Liver (tissue), 9 donors: Measurements from ENCODE around the gene BFSP1. TPM values are rescaled to one million over a fixed set of nuclear protein-coding genes. Genes with fewer than 3 reads are reported as not detected.

Experiments used
- DNase-seq: peaks from one replicate; pipeline ENCODE4 v3.0.0-alpha.2; 2017; ENCODE audit warnings: low spot score
- H3K27ac ChIP-seq, 2 donors: one replicate each; pipeline ENCODE4 v1.7.0; 2013; ENCODE audit warnings: inconsistent platforms in 2 of 2, low read length in 2 of 2, control low read depth in 1 of 2, low read depth in 1 of 2, mild to moderate bottlenecking in 1 of 2
- H3K27me3 ChIP-seq, 4 donors: one replicate each; pipeline versions ENCODE4 v1.6.1 to v1.7.0; 2013; ENCODE audit warnings: low read length in 3 of 4, inconsistent platforms in 1 of 4, mild to moderate bottlenecking in 1 of 4, moderate library complexity in 1 of 4; ENCODE audit not compliant: control insufficient read depth in 4 of 4, insufficient read depth in 4 of 4
- H3K36me3 ChIP-seq, 4 donors: one replicate each; pipeline versions ENCODE4 v1.6.1 to v1.7.0; 2013; ENCODE audit warnings: low read length in 3 of 4, mild to moderate bottlenecking in 3 of 4, low read depth in 1 of 4, moderate library complexity in 1 of 4; ENCODE audit not compliant: control insufficient read depth in 4 of 4, insufficient read depth in 3 of 4
- H3K4me1 ChIP-seq, 4 donors: one replicate each; pipeline versions ENCODE4 v1.6.1 to v1.7.0; 2013; ENCODE audit warnings: low read length in 3 of 4, mild to moderate bottlenecking in 3 of 4, moderate library complexity in 1 of 4; ENCODE audit not compliant: control insufficient read depth in 4 of 4, insufficient read depth in 4 of 4
- H3K4me3 ChIP-seq, 3 donors: one replicate each; pipeline versions ENCODE4 v1.6.1 to v1.7.0; 2013; ENCODE audit warnings: low read length in 3 of 3, control low read depth in 1 of 3, low read depth in 1 of 3, mild to moderate bottlenecking in 1 of 3
- H3K9ac ChIP-seq, 2 donors: one replicate each; pipeline ENCODE4 v1.7.0; 2013; ENCODE audit warnings: low read length in 2 of 2, mild to moderate bottlenecking in 2 of 2, moderate library complexity in 2 of 2, control low read depth in 1 of 2, low read depth in 1 of 2
- H3K9me3 ChIP-seq, 4 donors: one replicate each; pipeline versions ENCODE4 v1.6.1 to v1.7.0; 2013; ENCODE audit warnings: low read length in 3 of 4; ENCODE audit not compliant: control insufficient read depth in 4 of 4
- ATF3 ChIP-seq: IDR thresholded peaks from 2 replicates; pipeline ENCODE4 v1.6.1; 2016; ENCODE audit warnings: antibody characterized with exemption
- EGR1 ChIP-seq, 2 donors: IDR thresholded peaks; 2 replicates each; pipeline ENCODE4 v1.6.1; 2016 to 2018; ENCODE audit warnings: antibody characterized with exemption in 2 of 2, low read depth in 2 of 2
- FOXA1 ChIP-seq: IDR thresholded peaks from 2 replicates; pipeline ENCODE4 v1.6.1; 2016; ENCODE audit warnings: antibody characterized with exemption
- FOXA2 ChIP-seq: IDR thresholded peaks from 2 replicates; pipeline ENCODE4 v1.6.1; 2016; ENCODE audit warnings: antibody characterized with exemption
- GABPA ChIP-seq, 2 donors: IDR thresholded peaks in 1 of 2; conservative IDR thresholded peaks in 1 of 2; 2 replicates each; pipeline ENCODE4 v1.6.1; 2016; ENCODE audit warnings: antibody characterized with exemption in 2 of 2, mild to moderate bottlenecking in 1 of 2, moderate library complexity in 1 of 2
- HNF4G ChIP-seq: IDR thresholded peaks from 2 replicates; pipeline ENCODE4 v1.6.1; 2016; ENCODE audit warnings: antibody characterized with exemption
- JUND ChIP-seq, 2 donors: IDR thresholded peaks; 2 replicates each; pipeline ENCODE4 v1.6.1; 2016; ENCODE audit warnings: antibody characterized with exemption in 2 of 2
- RAD21 ChIP-seq, 2 donors: IDR thresholded peaks; 2 replicates each; pipeline ENCODE4 v1.6.1; 2016; ENCODE audit warnings: antibody characterized with exemption in 2 of 2, mild to moderate bottlenecking in 2 of 2
- TAF1 ChIP-seq: conservative IDR thresholded peaks from 2 replicates; pipeline ENCODE4 v1.6.1; 2016; ENCODE audit warnings: antibody characterized with exemption, mild to moderate bottlenecking
- WGBS: extraction: QIAGEN DNeasy Blood & Tissue Kit; methylation state at CpG from one replicate; pipeline ENCODE4 v1.1.7; 2013; 5-methylcytosine and 5-hydroxymethylcytosine counted together
- polyA plus RNA-seq, 2 donors: library from polyadenylated mRNA; stranded (reverse) in 1 of 2; unstranded in 1 of 2; fragments of 200-250 nt in 1 of 2; fragments of >200 nt in 1 of 2; fragmentation: Nextera tagmentation in 1 of 2; extraction: Ambion mirVana in 1 of 2; gene quantifications; one replicate each; pipeline versions ENCODE4 v1.2.1 to v1.2.3, GENCODE V29; 2013 to 2015
- total RNA-seq, 2 donors: library from RNA; depleted of rRNA; stranded (reverse); fragments of >200 nt; gene quantifications; one replicate each; pipeline ENCODE4 v1.2.3, GENCODE V29; 2014
- donor health status: healthy.
- donor health status: healthy.
- donor health status: healthy.
- donor health status: healthy.
- donor health status: healthy.

The BFSP1 gene
- total and polyA plus RNA-seq, 4 donors: 0.14 to 0.28 (median 0.21) TPM

GRCh38 chr20:17444091-17444490 lies 87.1 kb downstream of the BFSP1 start:
- no peak overlapping the region for H3K27ac ChIP-seq
- H3K36me3 ChIP-seq: no peaks in the 10 kb centered on the region
- DNase-seq: no peak
- H3K9ac ChIP-seq: no peak overlapping the region
- H3K4me1 ChIP-seq: no peaks in the 10 kb centered on the region
- TF ChIP-seq EGR1 (IDR thresholded peaks at IDR 0.05; ENCODE audit: low read depth in 2 of 2) (no peak), RAD21 (IDR thresholded peaks at IDR 0.05) (no peak), FOXA2 (no peak), ATF3 (no peak), HNF4G (no peak), GABPA (IDR thresholded peaks at IDR 0.05 in 1 of 2, conservative IDR thresholded peaks at IDR 0.05 in 1 of 2) (no peak), FOXA1 (no peak), JUND (IDR thresholded peaks at IDR 0.05) (no peak), TAF1 (no peak)
- no peak overlapping the region for H3K4me3 ChIP-seq
- peaks cover 0 to 2% (median 0%) of the 10 kb centered on the region in 4 donors for H3K9me3 ChIP-seq
- 16% methylated on average over 2 of the region's 2 CpGs for WGBS
- peaks cover 0 to 17% (median 5%) of the 10 kb centered on the region in 4 donors for H3K27me3 ChIP-seq

Other genes starting within 250 kb of the BFSP1 start
- gene DSTN, start 38.7 kb upstream of the BFSP1 start, total RNA-seq: 10 to 100 TPM; 39.9 to 82.7 TPM
- 100 to 1,000 TPM; 133 to 137 TPM for gene DSTN, start 38.7 kb upstream of the BFSP1 start, polyA plus RNA-seq
- 100 to 1,000 TPM in 1 of 2 donors, 10 to 100 TPM in 1; 81.8 to 202 TPM for gene RRBP1, start 150.9 kb upstream of the BFSP1 start, total RNA-seq
- 100 to 1,000 TPM in 1 of 2 donors, 10 to 100 TPM in 1; 75.4 to 178 TPM for gene RRBP1, start 150.9 kb upstream of the BFSP1 start, polyA plus RNA-seq
- gene BANF2, start 168.6 kb upstream of the BFSP1 start, total RNA-seq: not detected
- not detected for gene BANF2, start 168.6 kb upstream of the BFSP1 start, polyA plus RNA-seq